Activated naive CD4-positive, alpha-beta T cell treated with anti-CD3 and anti-CD28 coated beads, Interleukin-2, amount 10 ng/mL, durations not matched to agents 7 days and 5 days (primary cell): Measurements from ENCODE around the gene PPP4R1.

Experiments
- CTCF ChIA-PET: fragments of 350-600 bp; sonication (Branson Sonifier 250); formaldehyde crosslinking; loops from one replicate; lab custom pipeline; 2021; ENCODE audit warnings: antibody characterized with exemption; lab: Charles Lee
- DNase-seq: peaks from one replicate; pipeline ENCODE4 v3.0.0-alpha.2; 2020
- H3K27ac Mint-ChIP-seq: one replicate; pipeline ENCODE4 v1.8.0; 2021; ENCODE audit warnings: mild to moderate bottlenecking, moderate library complexity, mixed read lengths
- H3K27me3 Mint-ChIP-seq: one replicate; pipeline ENCODE4 v1.8.0; 2021; ENCODE audit warnings: mild to moderate bottlenecking, mixed read lengths
- H3K36me3 Mint-ChIP-seq: one replicate; pipeline ENCODE4 v1.8.0; 2021; ENCODE audit warnings: mixed read lengths
- H3K4me1 Mint-ChIP-seq: one replicate; pipeline ENCODE4 v1.8.0; 2021; ENCODE audit warnings: mixed read lengths
- H3K4me3 Mint-ChIP-seq: one replicate; pipeline ENCODE4 v1.8.0; 2021; ENCODE audit warnings: mild to moderate bottlenecking, moderate library complexity, mixed read lengths
- H3K9me3 Mint-ChIP-seq: one replicate; pipeline ENCODE4 v1.8.0; 2021; ENCODE audit warnings: mixed read lengths

The PPP4R1 gene

GRCh38 chr18:9594823-9595596, 19.3 kb downstream of the PPP4R1 start:
- CTCF ChIA-PET = interaction anchor here (0.6 kb wide), 1 partner anchor 57 kb away, joined by 3 read pairs; no protein-coding TSS in a partner anchor
- no peaks in the 10 kb centered on the region for H3K27me3 Mint-ChIP-seq
- DNase-seq = no peak
- peaks cover 10% of the 10 kb centered on the region for H3K9me3 Mint-ChIP-seq
- peaks cover 38% of the 10 kb centered on the region for H3K36me3 Mint-ChIP-seq
- H3K27ac Mint-ChIP-seq = no peak overlapping the region
- peaks cover 14% of the 10 kb centered on the region for H3K4me1 Mint-ChIP-seq
- H3K4me3 Mint-ChIP-seq = no peak overlapping the region

- Mint-ChIP-seq H3K4me3 (no peak overlapping the region), H3K27ac (no peak overlapping the region), H3K27me3 (no peaks in the 10 kb centered on the region), H3K9me3 (no peaks in the 10 kb centered on the region), H3K4me1 (no peaks in the 10 kb centered on the region), H3K36me3 (peaks cover 42% of the 10 kb centered on the region)
- no peak for DNase-seq
- CTCF ChIA-PET = no interaction called here
These were observed 26.4 kb downstream of the PPP4R1 start for GRCh38 chr18:9587924-9588323.

- Mint-ChIP-seq H3K27me3 (no peaks in the 10 kb centered on the region), H3K4me3 (no peak overlapping the region), H3K9me3 (no peaks in the 10 kb centered on the region), H3K4me1 (no peaks in the 10 kb centered on the region), H3K27ac (no peak overlapping the region), H3K36me3 (peaks cover 46% of the 10 kb centered on the region)
- DNase-seq = no peak
- CTCF ChIA-PET = no interaction called here
These were observed 27.5 kb downstream of the PPP4R1 start for GRCh38 chr18:9586814-9587213.

GRCh38 chr18:9581667-9582066, 32.7 kb downstream of the PPP4R1 start:
- DNase-seq = no peak
- Mint-ChIP-seq H3K27ac (no peak overlapping the region), H3K4me3 (no peak overlapping the region), H3K27me3 (no peaks in the 10 kb centered on the region), H3K36me3 (peaks cover 53% of the 10 kb centered on the region), H3K4me1 (no peaks in the 10 kb centered on the region), H3K9me3 (no peaks in the 10 kb centered on the region)
- CTCF ChIA-PET = interaction anchor here (0.6 kb wide), 1 partner anchor 230 kb away, joined by 3 read pairs; no protein-coding TSS in a partner anchor

- no peak for DNase-seq
- no peak overlapping the region for H3K4me3 Mint-ChIP-seq
- no peaks in the 10 kb centered on the region for H3K27me3 Mint-ChIP-seq
- CTCF ChIA-PET = interaction anchor here (0.7 kb wide), 1 partner anchor 536 kb away, joined by 3 read pairs; no protein-coding TSS in a partner anchor
- no peaks in the 10 kb centered on the region for H3K9me3 Mint-ChIP-seq
- no peaks in the 10 kb centered on the region for H3K4me1 Mint-ChIP-seq
- peaks cover 39% of the 10 kb centered on the region for H3K36me3 Mint-ChIP-seq
- H3K27ac Mint-ChIP-seq = no peak overlapping the region
These were observed 36.1 kb downstream of the PPP4R1 start for GRCh38 chr18:9578306-9578705.

GRCh38 chr18:9577361-9577760, 37.0 kb downstream of the PPP4R1 start:
- CTCF ChIA-PET = no interaction called here
- Mint-ChIP-seq H3K27ac (peak overlapping the region; percentile 4), H3K4me3 (no peak overlapping the region), H3K27me3 (no peaks in the 10 kb centered on the region), H3K4me1 (no peaks in the 10 kb centered on the region), H3K36me3 (peaks cover 31% of the 10 kb centered on the region), H3K9me3 (no peaks in the 10 kb centered on the region)
- DNase-seq = no peak

- H3K4me3 Mint-ChIP-seq = no peak overlapping the region
- no peaks in the 10 kb centered on the region for H3K27me3 Mint-ChIP-seq
- no peaks in the 10 kb centered on the region for H3K4me1 Mint-ChIP-seq
- no peak overlapping the region for H3K27ac Mint-ChIP-seq
- no peaks in the 10 kb centered on the region for H3K9me3 Mint-ChIP-seq
- H3K36me3 Mint-ChIP-seq = peaks cover 22% of the 10 kb centered on the region
- CTCF ChIA-PET = interaction anchor here (0.7 to 1.8 kb wide), 6 partner anchors 10 to 86 kb away, joined by 3 to 6 read pairs (median 3); no protein-coding TSS in a partner anchor
- DNase-seq = peak; percentile 36
These were observed 38.8 kb downstream of the PPP4R1 start for GRCh38 chr18:9575558-9575957.

- no peaks in the 10 kb centered on the region for H3K27me3 Mint-ChIP-seq
- peaks cover 21% of the 10 kb centered on the region for H3K36me3 Mint-ChIP-seq
- CTCF ChIA-PET = interaction anchor here (0.9 to 1.8 kb wide), 4 partner anchors 9 to 87 kb away, joined by 3 to 6 read pairs (median 4); no protein-coding TSS in a partner anchor
- no peaks in the 10 kb centered on the region for H3K4me1 Mint-ChIP-seq
- no peak for DNase-seq
- no peak overlapping the region for H3K27ac Mint-ChIP-seq
- H3K9me3 Mint-ChIP-seq = no peaks in the 10 kb centered on the region
- H3K4me3 Mint-ChIP-seq = no peak overlapping the region
These were observed 39.8 kb downstream of the PPP4R1 start for GRCh38 chr18:9574473-9575115.

- H3K27ac Mint-ChIP-seq = no peak overlapping the region
- no peaks in the 10 kb centered on the region for H3K9me3 Mint-ChIP-seq
- H3K36me3 Mint-ChIP-seq = peaks cover 21% of the 10 kb centered on the region
- CTCF ChIA-PET = no interaction called here
- H3K4me3 Mint-ChIP-seq = no peak overlapping the region
- DNase-seq = no peak
- H3K27me3 Mint-ChIP-seq = no peaks in the 10 kb centered on the region
- no peaks in the 10 kb centered on the region for H3K4me1 Mint-ChIP-seq
These were observed 42.8 kb downstream of the PPP4R1 start for GRCh38 chr18:9571546-9571945.

GRCh38 chr18:9570255-9570654, 44.1 kb downstream of the PPP4R1 start:
- no peak for DNase-seq
- no peaks in the 10 kb centered on the region for H3K4me1 Mint-ChIP-seq
- CTCF ChIA-PET = no interaction called here
- no peaks in the 10 kb centered on the region for H3K9me3 Mint-ChIP-seq
- H3K4me3 Mint-ChIP-seq = no peak overlapping the region
- H3K27me3 Mint-ChIP-seq = no peaks in the 10 kb centered on the region
- H3K36me3 Mint-ChIP-seq = peaks cover 21% of the 10 kb centered on the region
- H3K27ac Mint-ChIP-seq = no peak overlapping the region

GRCh38 chr18:9569178-9569577, 45.2 kb downstream of the PPP4R1 start:
- Mint-ChIP-seq H3K36me3 (peaks cover 21% of the 10 kb centered on the region), H3K4me3 (no peak overlapping the region), H3K9me3 (no peaks in the 10 kb centered on the region), H3K4me1 (no peaks in the 10 kb centered on the region), H3K27ac (no peak overlapping the region), H3K27me3 (no peaks in the 10 kb centered on the region)
- no peak for DNase-seq
- CTCF ChIA-PET = interaction anchor here (0.6 to 0.7 kb wide), 2 partner anchors 10 to 370 kb away, joined by 3 read pairs; no protein-coding TSS in a partner anchor

GRCh38 chr18:9568186-9568585, 46.2 kb downstream of the PPP4R1 start:
- no peak for DNase-seq
- peaks cover 21% of the 10 kb centered on the region for H3K36me3 Mint-ChIP-seq
- CTCF ChIA-PET = interaction anchor here (0.6 kb wide), 1 partner anchor 203 kb away, joined by 3 read pairs; no protein-coding TSS in a partner anchor

GRCh38 chr18:9565407-9565806, 49.0 kb downstream of the PPP4R1 start:
- no peak overlapping the region for H3K4me3 Mint-ChIP-seq
- H3K4me1 Mint-ChIP-seq = no peaks in the 10 kb centered on the region
- peaks cover 17% of the 10 kb centered on the region for H3K36me3 Mint-ChIP-seq
- H3K27ac Mint-ChIP-seq = no peak overlapping the region
- H3K9me3 Mint-ChIP-seq = no peaks in the 10 kb centered on the region
- CTCF ChIA-PET = interaction anchor here (0.7 kb wide), 1 partner anchor 10 kb away, joined by 3 read pairs; no protein-coding TSS in a partner anchor
- H3K27me3 Mint-ChIP-seq = no peaks in the 10 kb centered on the region
- DNase-seq = no peak

More at GRCh38 chr18:9568186-9568585, 46.2 kb downstream of the PPP4R1 start:
- Mint-ChIP-seq H3K27ac (no peak overlapping the region), H3K27me3 (no peaks in the 10 kb centered on the region), H3K4me3 (no peak overlapping the region), H3K9me3 (no peaks in the 10 kb centered on the region), H3K4me1 (no peaks in the 10 kb centered on the region)

- CTCF ChIA-PET = interaction anchor here (1.0 kb wide), 1 partner anchor 12 kb away, joined by 3 read pairs; no protein-coding TSS in a partner anchor
- no peak overlapping the region for H3K27ac Mint-ChIP-seq
- peaks cover 20% of the 10 kb centered on the region for H3K36me3 Mint-ChIP-seq
- no peak overlapping the region for H3K4me3 Mint-ChIP-seq
- no peaks in the 10 kb centered on the region for H3K27me3 Mint-ChIP-seq
- H3K9me3 Mint-ChIP-seq = no peaks in the 10 kb centered on the region
- no peak for DNase-seq
- no peaks in the 10 kb centered on the region for H3K4me1 Mint-ChIP-seq
These were observed 51.0 kb downstream of the PPP4R1 start for GRCh38 chr18:9563331-9563730.
